SK-N-SH (cell line): ENCODE measurements around the gene BCL7C. TPM values are rescaled to one million over a fixed set of nuclear protein-coding genes. Genes with fewer than 3 reads are reported as not detected.

Experiments used
- CTCF ChIA-PET: fragments of 300-600, 350-600 bp; formaldehyde crosslinking; extraction: SDS; loops from one replicate; lab custom pipeline; 2021; lab: Yijun Ruan, JAX
- POLR2A ChIA-PET: fragments of 350-600 bp; sonication (Branson Sonifier 250); formaldehyde crosslinking; extraction: SDS; loops from one replicate; lab custom pipeline; 2020; ENCODE audit warnings: antibody characterized with exemption, inconsistent platforms; lab: Yijun Ruan, JAX
- DNase-seq: peaks from one replicate; pipeline ENCODE4 v3.0.0; 2012
- H2AFZ ChIP-seq: fragments of 200-600 bp; sonication (generic); 2 replicates; pipeline ENCODE4 v1.8.1; 2016; ENCODE audit warnings: antibody characterized with exemption, mild to moderate bottlenecking, low read depth
- H3F3A ChIP-seq: fragments of 200-600 bp; sonication (generic); replicated peaks from 2 replicates; pipeline ENCODE3; 2016; ENCODE audit warnings: antibody characterized with exemption, mild to moderate bottlenecking; ENCODE audit not compliant: insufficient read depth
- H3K27ac ChIP-seq, 2 experiments: fragments of 200-500 bp in 1 of 2; fragments of 200-600 bp in 1 of 2; sonication (Bioruptor generic) in 1 of 2; sonication (generic), shearing (Covaris generic) in 1 of 2; 2 replicates each; pipeline versions ENCODE4 v1.5.1 to v1.6.1; 2014 to 2016; ENCODE audit warnings: low read depth in 2 of 2, inconsistent platforms in 1 of 2, low read length in 1 of 2, mild to moderate bottlenecking in 1 of 2, mixed read lengths in 1 of 2
- H3K27me3 ChIP-seq: fragments of 200-600 bp; sonication (generic), shearing (Covaris generic); 2 replicates; pipeline ENCODE4 v1.6.1; 2016; ENCODE audit warnings: mixed run types; ENCODE audit not compliant: insufficient read depth
- H3K36me3 ChIP-seq, 2 experiments: fragments of 200-500 bp in 1 of 2; fragments of 200-600 bp in 1 of 2; sonication (Bioruptor generic) in 1 of 2; sonication (generic) in 1 of 2; replicated peaks in 1 of 2; 2 replicates each; pipeline versions ENCODE3 to v1.5.1; 2014 to 2016; ENCODE audit warnings: low read length in 1 of 2, mild to moderate bottlenecking in 1 of 2; ENCODE audit not compliant: insufficient read depth in 2 of 2, control insufficient read depth in 1 of 2
- H3K4me1 ChIP-seq, 2 experiments: fragments of 200-500 bp in 1 of 2; fragments of 200-600 bp in 1 of 2; sonication (Bioruptor generic) in 1 of 2; sonication (generic), shearing (Covaris generic) in 1 of 2; 2 replicates each; pipeline versions ENCODE4 v1.5.1 to v1.6.1; 2014 to 2016; ENCODE audit warnings: low read depth in 1 of 2, low read length in 1 of 2, mixed run types in 1 of 2; ENCODE audit not compliant: insufficient read depth in 2 of 2, control insufficient read depth in 1 of 2
- H3K4me2 ChIP-seq: fragments of 200-600 bp; sonication (generic), shearing (Covaris generic); 2 replicates; pipeline ENCODE4 v1.6.1; 2017; ENCODE audit warnings: mixed run types
- H3K4me3 ChIP-seq, 2 experiments: fragments of 200-500 bp in 1 of 2; fragments of 200-600 bp in 1 of 2; sonication (Bioruptor generic) in 1 of 2; sonication (generic), shearing (Covaris generic) in 1 of 2; 2 replicates each; pipeline versions ENCODE4 v1.5.1 to v1.8.1; 2014 to 2016; ENCODE audit warnings: low read depth in 2 of 2, inconsistent platforms in 1 of 2, low read length in 1 of 2, mild to moderate bottlenecking in 1 of 2, mixed read lengths in 1 of 2, moderate library complexity in 1 of 2
- H3K79me2 ChIP-seq: fragments of 200-600 bp; sonication (generic); 2 replicates; pipeline ENCODE4 v1.8.1; 2017; ENCODE audit warnings: mild to moderate bottlenecking; ENCODE audit not compliant: insufficient read depth
- H3K9ac ChIP-seq: fragments of 200-600 bp; sonication (generic); 2 replicates; pipeline ENCODE4 v1.6.1; 2017; ENCODE audit warnings: mixed run types
- H3K9me2 ChIP-seq: fragments of 200-600 bp; sonication (generic); 2 replicates; pipeline ENCODE4 v1.6.1; 2017; ENCODE audit warnings: mixed run types
- H3K9me3 ChIP-seq: fragments of 200-600 bp; sonication (generic); 2 replicates; pipeline ENCODE4 v1.6.1; 2017; ENCODE audit warnings: mixed run types, mild to moderate bottlenecking, moderate library complexity
- H4K20me1 ChIP-seq: fragments of 200-600 bp; sonication (generic); 2 replicates; pipeline ENCODE4 v1.6.1; 2017; ENCODE audit warnings: mild to moderate bottlenecking, mixed run types; ENCODE audit not compliant: insufficient read depth
- CHD2 ChIP-seq: fragments of 150-350 bp; IDR thresholded peaks from 2 replicates; pipeline ENCODE4 v1.6.1; 2018; ENCODE audit warnings: low read length; ENCODE audit not compliant: partially characterized antibody
- CTCF ChIP-seq: fragments of 200-600 bp; sonication (generic); IDR thresholded peaks from 2 replicates; pipeline ENCODE4 v1.6.1; 2017; ENCODE audit warnings: antibody characterized with exemption, mild to moderate bottlenecking, moderate library complexity
- ELF1 ChIP-seq: IDR thresholded peaks from 2 replicates; pipeline ENCODE4 v1.4.0; 2012
- EP300 ChIP-seq, 2 experiments: IDR thresholded peaks; 2 replicates each; pipeline versions ENCODE4 v1.4.0 to v1.6.1; 2012; ENCODE audit warnings: borderline replicate concordance in 1 of 2, low read depth in 1 of 2, low read length in 1 of 2
- EZH2phosphoT487 ChIP-seq: fragments of 200-600 bp; sonication (generic); IDR thresholded peaks from 2 replicates; pipeline ENCODE4 v1.6.1; 2017; ENCODE audit warnings: low read depth, mixed run types, mild to moderate bottlenecking, antibody characterized with exemption, moderate library complexity, borderline replicate concordance
- FOSL2 ChIP-seq: IDR thresholded peaks from 2 replicates; pipeline ENCODE4 v1.4.0; 2012; ENCODE audit warnings: low read depth, mild to moderate bottlenecking, moderate library complexity, borderline replicate concordance
- FOXM1 ChIP-seq: IDR thresholded peaks from 2 replicates; pipeline ENCODE4 v1.4.0; 2012; ENCODE audit warnings: low read depth, mild to moderate bottlenecking
- GABPA ChIP-seq: IDR thresholded peaks from 2 replicates; pipeline ENCODE4 v1.4.0; 2012; ENCODE audit warnings: low read depth, mild to moderate bottlenecking
- IRF3 ChIP-seq: fragments of 150-350 bp; IDR thresholded peaks from 2 replicates; pipeline ENCODE4 v1.6.1; 2016; ENCODE audit warnings: mild to moderate bottlenecking, low read depth, low read length
- JUND ChIP-seq: IDR thresholded peaks from 2 replicates; pipeline ENCODE4 v1.4.0; 2012
- NFIC ChIP-seq: IDR thresholded peaks from 2 replicates; pipeline ENCODE4 v1.4.0; 2012; ENCODE audit warnings: borderline replicate concordance
- POLR2AphosphoS5 ChIP-seq: IDR thresholded peaks from 2 replicates; pipeline ENCODE4 v1.6.1; 2012; ENCODE audit warnings: low read depth, low read length
- RCOR1 ChIP-seq: fragments of 150-350 bp; IDR thresholded peaks from 2 replicates; pipeline ENCODE4 v1.6.1; 2017; ENCODE audit warnings: antibody characterized with exemption, low read length
- REST ChIP-seq: IDR thresholded peaks from 2 replicates; pipeline ENCODE4 v1.6.1; 2012; ENCODE audit warnings: mild to moderate bottlenecking, low read depth, low read length, moderate library complexity
- RXRA ChIP-seq: IDR thresholded peaks from 2 replicates; pipeline ENCODE4 v1.4.0; 2012; ENCODE audit warnings: low read depth, mild to moderate bottlenecking, borderline replicate concordance
- TAF1 ChIP-seq: IDR thresholded peaks from 2 replicates; pipeline ENCODE4 v1.6.1; 2012; ENCODE audit warnings: low read depth, mild to moderate bottlenecking, low read length, moderate library complexity, borderline replicate concordance
- YY1 ChIP-seq: IDR thresholded peaks from 2 replicates; pipeline ENCODE4 v1.4.0; 2012; ENCODE audit warnings: low read depth, mild to moderate bottlenecking
- WGBS: methylation state at CpG from one replicate; pipeline ENCODE4 v1.1.6; 2017; ENCODE audit warnings: low lambda C conversion rate; 5-methylcytosine and 5-hydroxymethylcytosine counted together
- polyA plus RNA-seq, 3 experiments: library from polyadenylated mRNA; depleted of rRNA; stranded (reverse); fragments of >200 nt; gene quantifications; 2 replicates each; pipeline ENCODE4 v1.2.3, GENCODE V29; 2012
- TF ChIP-seq, protein P1 (sequence below): IDR thresholded peaks from 2 replicates; pipeline ENCODE4 v1.4.0; 2012; ENCODE audit warnings: low read depth

The BCL7C gene
- polyA plus RNA-seq, 1 of the 3 experiments (the other 2 are of a cell fraction) = 56.3 TPM

DNA sequence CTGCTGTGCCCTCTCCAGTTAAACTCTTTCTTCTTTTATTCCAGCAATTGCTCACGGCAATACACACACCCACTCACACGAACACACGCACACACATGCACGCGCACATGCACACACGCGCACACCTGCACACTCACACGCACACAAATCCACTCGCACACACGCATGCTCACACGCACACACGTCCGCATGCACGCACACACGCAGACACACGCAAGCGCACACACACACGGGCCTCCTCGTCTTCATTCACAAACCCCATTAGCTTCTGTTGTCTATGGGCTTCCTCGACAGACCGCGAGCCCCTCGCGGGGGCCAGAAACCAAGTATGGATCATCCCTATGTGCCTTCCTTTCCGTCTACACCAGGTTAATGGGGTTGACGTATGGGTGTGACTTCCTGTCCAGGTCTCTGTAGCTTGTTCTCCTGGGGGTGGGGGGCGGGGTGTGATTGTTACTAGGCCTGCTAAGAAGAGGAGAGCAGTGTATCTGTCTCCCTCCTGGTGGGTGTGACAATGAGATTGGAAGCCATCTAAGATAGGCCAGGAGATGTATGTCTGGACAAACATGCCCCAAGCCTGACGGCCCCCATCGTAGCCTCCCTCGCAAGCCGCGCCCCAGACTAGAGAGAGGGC is 1.9 kb upstream of the BCL7C start:
- Histone ChIP-seq H3K4me2 (peak overlapping the region; percentile 91), H3K36me3 (peaks cover 3 to 13% of the 10 kb centered on the region in 2 experiments), H3K9me3 (no peaks in the 10 kb centered on the region), H3K27ac (peak overlapping the region; percentile 96 to 99), H3K9ac (peak overlapping the region; percentile 91), H3K4me3 (peak overlapping the region; percentile 63 to 70), H3K79me2 (peaks cover 33% of the 10 kb centered on the region), H3K27me3 (no peaks in the 10 kb centered on the region), H3K9me2 (no peaks in the 10 kb centered on the region), H3F3A (peaks cover 26% of the 10 kb centered on the region), H3K4me1 (peaks cover 12 to 29% of the 10 kb centered on the region in 2 experiments; a peak in 3 of 4 replicates), H4K20me1 (no peaks in the 10 kb centered on the region), H2AFZ (peak overlapping the region; percentile 64; the same call in 1 of the 2 replicates)
- no peak for TF ChIP-seq FOSL2
- no peak for TF ChIP-seq EZH2phosphoT487
- CTCF ChIA-PET = interaction anchor here (1.2 to 2.4 kb wide), 4 partner anchors 21 to 197 kb away, joined by 3 to 10 read pairs (median 5); partner anchors contain the start of gene SRCAP
- no peak for DNase-seq
- WGBS = 83% methylated on average over 32 of the region's 32 CpGs
- POLR2A ChIA-PET = interaction anchor here (0.6 to 1.0 kb wide), 2 partner anchors 23 to 142 kb away, joined by 3 read pairs; no protein-coding TSS in a partner anchor

DNA sequence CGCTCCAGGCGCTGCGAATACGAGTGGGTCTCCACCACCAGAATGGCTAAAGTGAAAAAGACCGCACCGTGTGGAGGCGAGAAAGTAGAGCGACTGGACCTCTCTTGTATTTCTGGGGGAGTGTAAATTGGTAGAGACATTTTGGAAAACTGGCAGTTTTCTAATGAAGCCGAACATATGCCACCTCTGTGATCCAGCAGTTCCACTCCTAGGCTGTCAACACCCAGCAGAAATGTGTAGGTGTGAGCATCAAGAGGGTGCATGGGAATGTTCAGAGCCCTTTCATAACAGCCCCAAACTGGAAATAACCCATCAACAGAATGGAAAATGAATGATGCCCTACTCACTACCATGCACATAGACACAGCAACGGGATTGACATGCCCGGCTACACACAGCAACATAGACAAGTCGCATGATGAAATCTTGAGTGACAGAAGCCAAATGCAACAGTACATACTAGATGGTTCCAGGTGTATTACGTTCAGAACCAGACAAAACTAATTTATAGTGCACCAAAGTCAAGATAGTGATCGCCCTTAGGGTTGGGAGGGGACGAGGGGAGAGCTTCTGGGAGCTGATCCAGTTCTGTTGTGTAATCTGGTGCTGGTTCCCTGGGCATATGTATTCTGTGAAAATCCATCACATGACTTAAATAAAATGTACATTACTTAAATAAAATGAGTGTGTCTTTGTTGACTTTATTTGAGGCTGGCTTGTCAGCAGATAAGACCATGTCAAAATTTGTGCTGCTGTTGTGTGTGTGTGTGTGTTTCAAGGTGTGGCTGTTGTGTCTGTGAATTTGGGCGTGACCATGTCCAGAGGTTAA is 877 bp upstream of the BCL7C start:
- TF ChIP-seq GABPA (no peak), REST (no peak), EZH2phosphoT487 (no peak), IRF3 (no peak), CHD2 (no peak), ELF1 (no peak), JUND (no peak), RXRA (no peak), RCOR1 (no peak), TAF1 (no peak), EP300 (IDR thresholded peaks at IDR 0.05; ENCODE audit: borderline replicate concordance in 1 of 2, low read depth in 1 of 2, low read length in 1 of 2) (no peak), FOSL2 (no peak), YY1 (no peak), CTCF (no peak), NFIC (no peak), FOXM1 (no peak), POLR2AphosphoS5 (no peak)
- TF ChIP-seq, protein P1, sequence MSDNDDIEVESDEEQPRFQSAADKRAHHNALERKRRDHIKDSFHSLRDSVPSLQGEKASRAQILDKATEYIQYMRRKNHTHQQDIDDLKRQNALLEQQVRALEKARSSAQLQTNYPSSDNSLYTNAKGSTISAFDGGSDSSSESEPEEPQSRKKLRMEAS = no peak
- Histone ChIP-seq H3K27me3 (no peaks in the 10 kb centered on the region), H3K9ac (peak overlapping the region; percentile 63; the same call in 1 of the 2 replicates), H3K4me3 (peak overlapping the region; percentile 35 to 75; a peak in 3 of 4 replicates), H3F3A (peaks cover 31% of the 10 kb centered on the region), H3K27ac (peak overlapping the region; percentile 75 to 99), H3K9me2 (no peaks in the 10 kb centered on the region), H3K36me3 (peaks cover 3 to 23% of the 10 kb centered on the region in 2 experiments), H3K4me2 (peak overlapping the region; percentile 69), H3K79me2 (peaks cover 39% of the 10 kb centered on the region), H4K20me1 (no peaks in the 10 kb centered on the region), H3K9me3 (no peaks in the 10 kb centered on the region), H3K4me1 (peaks cover 12 to 29% of the 10 kb centered on the region in 2 experiments; a peak in 3 of 4 replicates), H2AFZ (peak overlapping the region; percentile 79; the same call in 1 of the 2 replicates)
- ChIA-PET CTCF (interaction anchor here (2.4 kb wide), 1 partner anchor 50 kb away, joined by 10 read pairs; no protein-coding TSS in a partner anchor), POLR2A (no interaction called here)
- 77% methylated on average over 16 of the region's 16 CpGs for WGBS
- no peak for DNase-seq
